OCI-LY7 (cell line): ENCODE data around the gene RPS17.

ENCODE experiments used
- EZH2phosphoT487 ChIP-seq: fragments of 200-600 bp; sonication (generic); IDR thresholded peaks from 2 replicates; pipeline ENCODE4 v1.6.1; 2018; ENCODE audit warnings: low read depth, borderline replicate concordance, mild to moderate bottlenecking, mixed run types, antibody characterized with exemption, low read length, moderate library complexity, mixed read lengths
- TF ChIP-seq, protein P1 (sequence below): fragments of 200-600 bp; sonication (generic); conservative IDR thresholded peaks from 2 replicates; pipeline ENCODE4 v1.5.1; 2014; ENCODE audit warnings: mild to moderate bottlenecking, antibody characterized with exemption, low read length, moderate library complexity, mixed read lengths

- TF ChIP-seq, protein P1, sequence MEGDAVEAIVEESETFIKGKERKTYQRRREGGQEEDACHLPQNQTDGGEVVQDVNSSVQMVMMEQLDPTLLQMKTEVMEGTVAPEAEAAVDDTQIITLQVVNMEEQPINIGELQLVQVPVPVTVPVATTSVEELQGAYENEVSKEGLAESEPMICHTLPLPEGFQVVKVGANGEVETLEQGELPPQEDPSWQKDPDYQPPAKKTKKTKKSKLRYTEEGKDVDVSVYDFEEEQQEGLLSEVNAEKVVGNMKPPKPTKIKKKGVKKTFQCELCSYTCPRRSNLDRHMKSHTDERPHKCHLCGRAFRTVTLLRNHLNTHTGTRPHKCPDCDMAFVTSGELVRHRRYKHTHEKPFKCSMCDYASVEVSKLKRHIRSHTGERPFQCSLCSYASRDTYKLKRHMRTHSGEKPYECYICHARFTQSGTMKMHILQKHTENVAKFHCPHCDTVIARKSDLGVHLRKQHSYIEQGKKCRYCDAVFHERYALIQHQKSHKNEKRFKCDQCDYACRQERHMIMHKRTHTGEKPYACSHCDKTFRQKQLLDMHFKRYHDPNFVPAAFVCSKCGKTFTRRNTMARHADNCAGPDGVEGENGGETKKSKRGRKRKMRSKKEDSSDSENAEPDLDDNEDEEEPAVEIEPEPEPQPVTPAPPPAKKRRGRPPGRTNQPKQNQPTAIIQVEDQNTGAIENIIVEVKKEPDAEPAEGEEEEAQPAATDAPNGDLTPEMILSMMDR = no peak
- TF ChIP-seq EZH2phosphoT487 = no peak
These were observed 5.2 kb upstream of the RPS17 start for GRCh38 chr15:82545478-82545877.
